Left forelimb (tissue), 1 donor: ENCODE results near the gene DDX56.
"Not testable (repeated sequence)": the region's sequence is repeated elsewhere in the genome, so short reads cannot be mapped to it uniquely, and the experiment has no call there.

ENCODE experiments used
- DNase-seq: peaks from one replicate; pipeline ENCODE4 v3.0.0-alpha.2; 2018; ENCODE audit warnings: low spot score

The DDX56 gene

DNA sequence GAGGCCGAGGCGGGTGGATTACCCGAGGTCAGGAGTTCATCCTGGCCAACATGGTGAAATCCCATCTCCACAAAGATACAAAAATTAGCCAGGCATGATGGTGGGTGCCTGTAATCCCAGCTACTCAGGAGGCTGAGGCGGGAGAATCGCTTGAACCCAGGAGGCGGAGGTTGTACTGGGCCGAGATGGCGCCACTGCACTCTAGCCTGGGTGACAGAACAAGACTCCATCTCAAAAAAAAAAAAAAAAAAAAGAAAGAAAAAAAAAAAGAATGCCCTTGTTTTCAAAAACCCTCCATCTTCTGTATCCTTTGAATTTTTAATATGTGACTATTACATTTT is 11.1 kb downstream of the DDX56 start:
- not testable (repeated sequence) for DNase-seq

DNA sequence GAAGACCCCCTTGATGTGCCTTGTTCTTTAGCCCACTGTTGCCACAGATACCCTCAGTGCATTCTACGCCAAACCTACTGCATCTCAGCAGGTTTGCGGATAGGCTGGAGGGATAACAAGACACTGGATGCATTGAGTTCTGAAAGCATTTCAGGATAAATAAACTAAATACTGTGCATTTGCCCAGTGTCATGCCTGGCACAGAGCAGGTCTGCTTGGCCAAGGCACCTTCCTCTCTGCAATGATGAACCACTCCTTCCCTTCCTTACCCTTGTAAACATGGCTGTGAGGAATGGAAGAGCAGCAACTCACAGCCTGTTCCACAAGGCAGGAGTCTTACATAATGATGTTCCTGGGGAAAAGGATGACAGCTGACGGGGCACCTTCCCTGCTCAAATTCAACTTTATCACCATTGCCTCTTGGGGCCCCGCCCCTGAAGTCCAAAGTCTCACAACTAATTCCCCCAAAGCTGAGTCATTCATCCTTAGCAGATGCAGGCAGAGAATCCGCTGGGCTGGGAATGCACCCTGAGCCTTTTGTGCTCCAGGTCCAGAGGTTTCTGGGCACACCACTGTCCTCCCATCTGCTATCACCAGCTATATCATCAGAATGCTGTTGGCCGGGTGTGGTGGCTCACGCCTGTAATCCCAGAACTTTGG is 11.6 kb downstream of the DDX56 start:
- DNase-seq, result no peak

DNA sequence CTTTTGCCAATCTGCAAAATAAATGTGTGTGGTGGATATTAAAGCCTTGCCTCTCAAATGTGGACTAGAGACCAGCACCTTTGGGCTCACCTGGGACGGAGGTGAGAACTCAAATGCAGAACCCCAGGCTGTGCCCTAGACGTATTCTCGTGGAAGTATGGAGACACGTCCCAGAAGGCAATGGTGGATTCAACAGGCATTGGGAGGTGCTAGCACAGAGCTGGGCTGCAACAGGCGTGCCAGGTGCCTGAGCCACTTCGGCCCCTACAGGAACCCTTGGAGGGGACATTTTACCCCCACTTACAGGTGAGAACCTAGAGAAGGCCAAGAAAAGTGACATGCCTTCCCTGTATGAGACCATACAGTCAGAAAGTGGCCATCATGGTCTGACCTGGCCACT is 12.2 kb downstream of the DDX56 start:
- DNase-seq, result no peak

- no peak for DNase-seq
These were observed 14.2 kb downstream of the DDX56 start for GRCh38 chr7:44559485-44559884.

DNA sequence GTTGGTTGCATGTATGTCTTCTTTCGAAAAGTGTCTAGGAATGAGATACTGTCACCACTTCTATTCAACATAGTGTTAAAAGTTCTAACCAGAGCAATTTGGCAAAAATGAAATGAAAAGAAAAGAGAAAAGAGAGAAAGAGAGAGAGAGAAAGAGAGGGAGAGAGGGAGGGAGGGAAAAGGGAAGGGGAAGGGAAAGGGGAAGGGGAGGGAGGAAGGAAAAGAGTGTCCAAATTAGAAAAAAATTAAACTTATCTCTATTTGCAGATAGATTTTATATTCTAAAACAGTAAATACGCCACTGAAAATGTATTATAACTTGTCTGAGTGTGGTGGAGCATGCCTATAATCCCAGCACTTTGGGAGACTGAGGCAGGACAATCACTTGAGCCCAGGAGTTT is 16.2 kb downstream of the DDX56 start:
- DNase-seq, result no peak

GRCh38 chr7:44555350-44555749 is 18.4 kb downstream of the DDX56 start:
- no peak for DNase-seq

DNA sequence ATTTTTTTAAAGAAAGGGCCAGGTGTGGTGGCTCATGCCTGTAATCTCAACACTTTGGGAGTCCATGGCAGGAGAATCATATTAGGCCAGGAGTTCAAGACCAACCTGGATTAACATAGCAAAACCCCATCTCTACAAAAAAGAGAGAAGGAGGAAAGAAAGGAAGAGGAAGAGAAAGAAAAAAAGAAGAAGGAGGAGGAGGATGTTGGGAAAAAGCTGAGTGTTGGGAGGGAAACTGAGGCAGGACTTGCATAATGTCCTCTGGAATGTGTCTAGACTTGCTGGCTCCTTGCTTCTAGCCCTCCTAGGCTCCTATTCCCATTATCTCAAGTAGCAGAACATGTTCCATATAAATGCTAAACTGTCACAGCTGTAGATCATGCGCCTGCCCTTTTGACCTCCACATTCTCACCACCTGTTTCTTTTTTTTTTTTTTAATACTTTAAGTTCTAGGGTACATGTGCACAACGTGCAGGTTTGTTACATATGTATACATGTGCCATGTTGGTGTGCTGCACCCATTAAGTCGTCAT is 21.2 kb downstream of the DDX56 start:
- not testable (repeated sequence) for DNase-seq

GRCh38 chr7:44549457-44549856 is 24.3 kb downstream of the DDX56 start:
- DNase-seq, result no peak

DNA sequence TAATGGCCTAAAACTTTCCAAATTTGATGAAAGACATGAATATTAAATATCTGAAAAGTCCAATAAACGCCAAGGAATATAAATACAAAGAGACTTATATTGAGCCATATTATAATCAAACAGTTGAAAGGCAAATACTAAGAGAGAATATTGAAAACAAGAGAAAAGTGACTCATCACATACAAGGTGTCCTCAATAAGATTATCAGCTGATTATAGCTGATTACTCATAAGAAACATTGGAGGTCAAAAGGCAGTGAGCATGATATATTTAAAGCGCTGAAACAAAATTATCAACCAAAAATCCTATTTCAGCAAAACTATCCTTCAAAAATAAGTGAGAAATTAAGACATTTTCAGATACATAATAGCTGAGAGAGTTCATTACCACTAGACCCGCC is 24.8 kb downstream of the DDX56 start:
- DNase-seq, result no peak

GRCh38 chr7:44547536-44548231 is 26.0 kb downstream of the DDX56 start:
- DNase-seq, result no peak

- DNase-seq, result no peak
These were observed 31.7 kb downstream of the DDX56 start for GRCh38 chr7:44541876-44542610.

DNA sequence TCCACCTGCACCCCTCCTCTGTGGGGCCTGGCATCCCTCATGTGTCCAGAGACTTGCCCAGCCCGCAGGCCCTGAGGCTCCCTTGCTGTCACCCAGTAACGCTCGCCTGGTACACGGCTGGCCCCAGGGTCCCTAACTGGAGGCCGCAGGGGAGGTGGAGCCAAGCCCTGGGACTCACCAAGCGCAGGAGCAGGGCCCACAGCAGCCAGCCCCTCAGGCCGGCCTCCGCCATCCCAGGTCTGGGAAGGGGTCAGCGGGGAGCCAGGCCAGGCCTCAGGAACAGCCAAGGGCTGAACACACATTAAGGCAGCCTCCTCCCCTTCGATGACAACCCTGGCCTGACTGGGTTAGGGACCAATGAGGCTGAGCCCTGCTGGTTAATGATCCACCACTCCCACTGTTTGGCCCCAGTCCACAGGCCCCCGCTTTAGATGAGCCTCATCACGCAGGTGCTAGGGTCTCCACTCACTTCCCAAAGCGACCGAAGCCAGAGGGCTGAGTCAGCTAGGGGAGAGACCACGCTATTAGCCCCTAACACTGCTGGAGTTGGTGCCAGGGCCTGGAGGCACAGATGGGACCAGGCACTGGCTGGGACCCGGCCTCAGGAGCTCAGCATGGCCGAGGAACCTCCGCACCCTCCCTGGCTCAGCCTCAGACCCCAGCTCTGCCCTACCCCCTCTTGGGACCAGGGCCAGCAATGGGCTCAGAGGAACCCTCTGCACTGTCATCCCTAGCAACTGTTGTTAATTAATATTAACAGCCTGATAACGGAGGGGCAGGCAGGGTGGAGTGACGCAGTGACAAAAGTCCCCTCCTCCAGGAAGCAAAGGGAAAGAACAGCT is 32.5 kb downstream of the DDX56 start, which contains the start of gene NPC1L1:
Gene NPC1L1, minus strand, starts transcription at position 303 of the 842 bp plus-strand sequence. Its CDS starts 71 bp downstream, at position 232.
- DNase-seq, result no peak

GRCh38 chr7:44540592-44541027 is 33.1 kb downstream of the DDX56 start:
- no peak for DNase-seq

GRCh38 chr7:44539669-44540506 is 33.8 kb downstream of the DDX56 start:
- no peak for DNase-seq

GRCh38 chr7:44538798-44539668 is 34.7 kb downstream of the DDX56 start:
- no peak for DNase-seq

GRCh38 chr7:44538093-44538797 is 35.5 kb downstream of the DDX56 start:
- no peak for DNase-seq

GRCh38 chr7:44537442-44537841 is 36.3 kb downstream of the DDX56 start:
- no peak for DNase-seq

DNA sequence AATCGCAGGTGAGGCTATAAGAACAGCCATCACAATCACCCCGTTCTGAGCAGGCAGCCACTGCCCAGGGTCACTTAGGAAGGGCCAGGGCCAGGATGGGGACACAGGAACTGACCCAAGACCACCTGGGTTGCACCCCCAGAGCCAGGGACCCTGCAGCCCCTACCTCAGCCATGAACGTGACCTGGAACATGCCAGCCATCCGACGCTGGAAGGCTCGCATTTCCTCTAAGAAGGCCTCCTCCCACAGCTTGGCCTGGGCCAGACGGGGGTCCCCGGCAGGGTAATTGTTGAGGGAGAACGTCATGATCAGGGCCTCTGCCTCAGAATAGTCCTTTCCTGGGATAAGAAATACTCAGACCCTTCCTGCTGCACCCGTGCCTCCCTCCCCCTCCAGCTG is 37.6 kb downstream of the DDX56 start:
- no peak for DNase-seq

GRCh38 chr7:44535348-44536064 is 38.2 kb downstream of the DDX56 start:
- DNase-seq, result no peak
